AG09319 (cell line): ENCODE measurements around the gene TCF4.

Experiments
- DNase-seq: peaks from one replicate; pipeline ENCODE4 v3.0.0-alpha.2; 2010; ENCODE audit warnings: low read depth; ENCODE audit errors: extremely low read depth
- CTCF ChIP-seq: IDR thresholded peaks from 2 replicates; pipeline ENCODE4 v1.5.1; 2011; ENCODE audit warnings: low read depth, mild to moderate bottlenecking, inconsistent platforms, low read length, moderate library complexity

TCF4 gene

GRCh38 chr18:55464581-55464980 is 123.4 kb downstream of the TCF4 start:
- DNase-seq = no peak
- TF ChIP-seq CTCF = no peak

- no peak for DNase-seq
- TF ChIP-seq CTCF = no peak
These were observed 125.3 kb downstream of the TCF4 start for GRCh38 chr18:55462652-55463051.

- no peak for TF ChIP-seq CTCF
- no peak for DNase-seq
These were observed 126.1 kb downstream of the TCF4 start for GRCh38 chr18:55461848-55462247.

- TF ChIP-seq CTCF = no peak
These were observed 129.4 kb downstream of the TCF4 start for GRCh38 chr18:55458456-55459203.

GRCh38 chr18:55457028-55457427 is 131.0 kb downstream of the TCF4 start:
- DNase-seq = no peak
- TF ChIP-seq CTCF = no peak

More at GRCh38 chr18:55458456-55459203, 129.4 kb downstream of the TCF4 start:
- DNase-seq = no peak

GRCh38 chr18:55455938-55456337 is 132.1 kb downstream of the TCF4 start:
- TF ChIP-seq CTCF = no peak
- no peak for DNase-seq

- DNase-seq = no peak
- TF ChIP-seq CTCF = no peak
These were observed 134.8 kb downstream of the TCF4 start for GRCh38 chr18:55453186-55453585.
